C4-2B (cell line): ENCODE measurements around the gene MAN2B2.

Experiments used
- H3K27ac ChIP-seq: fragments of 450-650 bp; 2 replicates; pipeline ENCODE4 v1.5.1; 2017
- CTCF ChIP-seq: fragments of 450-650 bp; conservative IDR thresholded peaks from 2 replicates; pipeline ENCODE4 v1.5.1; 2017; ENCODE audit warnings: mild to moderate bottlenecking
- ZFX ChIP-seq: fragments of 450-650 bp; IDR thresholded peaks from 2 replicates; pipeline ENCODE4 v1.6.1; 2017

MAN2B2 gene

GRCh38 chr4:6672131-6672530 is 97.1 kb downstream of the MAN2B2 start:
- H3K27ac ChIP-seq, result no peak overlapping the region; the same call in 1 of the 2 replicates
- TF ChIP-seq ZFX (no peak), CTCF (no peak)

GRCh38 chr4:6672541-6673190 is 97.7 kb downstream of the MAN2B2 start:
- peak overlapping the region; percentile 95; the same call in 1 of the 2 replicates for H3K27ac ChIP-seq
